DND-41 (cell line): Measurements from ENCODE around the gene FAM50B.

Source experiments
- EZH2 ChIP-seq: IDR thresholded peaks from 3 replicates; pipeline ENCODE4 v1.6.1; 2012; ENCODE audit warnings: borderline replicate concordance, low read depth, mild to moderate bottlenecking, moderate library complexity, low read length, inconsistent platforms; ENCODE audit not compliant: severe bottlenecking
- TF ChIP-seq, protein P1 (sequence below): IDR thresholded peaks from 2 replicates; pipeline ENCODE4 v1.5.1; 2012; ENCODE audit warnings: borderline replicate concordance, low read length, moderate library complexity, mild to moderate bottlenecking; ENCODE audit not compliant: poor library complexity, severe bottlenecking; ENCODE audit errors: extremely low read depth

DNA sequence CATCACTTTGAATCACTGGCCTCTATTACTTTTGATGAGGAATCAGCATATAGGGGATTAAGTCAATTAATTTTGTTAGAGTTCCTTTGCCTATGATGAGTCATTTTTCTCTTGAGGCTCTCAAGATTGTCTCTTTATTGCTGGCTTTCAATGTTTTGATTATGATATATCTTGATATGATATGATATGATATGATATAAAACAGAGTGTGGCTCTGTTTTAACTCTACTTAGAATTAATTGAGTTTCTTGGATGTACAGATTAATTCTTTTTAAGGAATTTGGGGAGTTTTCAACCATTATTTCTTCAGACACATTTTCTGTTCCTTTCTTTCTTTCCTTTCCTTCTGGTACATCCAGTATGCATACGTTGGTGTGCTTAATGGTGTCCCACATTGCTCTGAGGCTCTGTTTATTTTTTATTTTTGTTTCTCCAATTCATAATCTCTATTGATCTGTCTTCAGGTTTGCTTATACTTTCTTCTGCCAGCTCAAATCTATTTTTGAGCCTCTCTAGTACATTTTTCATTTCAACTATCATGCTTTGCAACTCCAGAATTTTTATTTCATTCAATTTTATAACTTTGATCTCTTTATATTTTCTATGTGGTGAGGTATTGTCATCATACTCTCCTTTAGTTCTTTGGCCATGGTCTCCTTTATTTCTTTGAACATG lies 10.8 kb downstream of the FAM50B start:
- TF ChIP-seq, protein P1, sequence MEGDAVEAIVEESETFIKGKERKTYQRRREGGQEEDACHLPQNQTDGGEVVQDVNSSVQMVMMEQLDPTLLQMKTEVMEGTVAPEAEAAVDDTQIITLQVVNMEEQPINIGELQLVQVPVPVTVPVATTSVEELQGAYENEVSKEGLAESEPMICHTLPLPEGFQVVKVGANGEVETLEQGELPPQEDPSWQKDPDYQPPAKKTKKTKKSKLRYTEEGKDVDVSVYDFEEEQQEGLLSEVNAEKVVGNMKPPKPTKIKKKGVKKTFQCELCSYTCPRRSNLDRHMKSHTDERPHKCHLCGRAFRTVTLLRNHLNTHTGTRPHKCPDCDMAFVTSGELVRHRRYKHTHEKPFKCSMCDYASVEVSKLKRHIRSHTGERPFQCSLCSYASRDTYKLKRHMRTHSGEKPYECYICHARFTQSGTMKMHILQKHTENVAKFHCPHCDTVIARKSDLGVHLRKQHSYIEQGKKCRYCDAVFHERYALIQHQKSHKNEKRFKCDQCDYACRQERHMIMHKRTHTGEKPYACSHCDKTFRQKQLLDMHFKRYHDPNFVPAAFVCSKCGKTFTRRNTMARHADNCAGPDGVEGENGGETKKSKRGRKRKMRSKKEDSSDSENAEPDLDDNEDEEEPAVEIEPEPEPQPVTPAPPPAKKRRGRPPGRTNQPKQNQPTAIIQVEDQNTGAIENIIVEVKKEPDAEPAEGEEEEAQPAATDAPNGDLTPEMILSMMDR = no peak
- no peak for TF ChIP-seq EZH2
